Measurements from ENCODE around the gene DEDD.

DEDD gene

DNA sequence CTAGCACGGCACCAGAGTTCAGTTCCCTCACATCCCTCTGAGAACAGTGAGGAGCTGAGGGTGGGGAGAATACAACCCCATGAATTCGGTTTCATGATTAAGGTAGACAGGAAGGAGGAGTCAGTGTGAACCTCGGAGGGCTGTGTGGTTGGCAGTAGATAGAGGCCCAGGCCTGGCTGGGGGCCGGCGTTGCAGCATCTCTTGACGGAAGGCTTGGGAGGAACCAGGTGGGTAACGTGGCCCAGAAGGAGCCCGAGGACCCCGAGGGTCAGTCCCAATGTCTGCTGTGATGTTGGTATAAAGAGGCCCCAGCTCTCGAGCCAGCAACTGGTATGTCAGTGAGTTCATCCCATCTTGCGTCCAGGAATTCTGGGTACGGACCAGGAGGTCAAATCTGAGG is 39.2 kb upstream of the DEDD start:
- H3K27ac ChIP-seq, result no peak overlapping the region
- no peak for DNase-seq (ENCODE audit: low spot score)
- no peak overlapping the region for H3K4me3 ChIP-seq
- TF ChIP-seq, protein P1, sequence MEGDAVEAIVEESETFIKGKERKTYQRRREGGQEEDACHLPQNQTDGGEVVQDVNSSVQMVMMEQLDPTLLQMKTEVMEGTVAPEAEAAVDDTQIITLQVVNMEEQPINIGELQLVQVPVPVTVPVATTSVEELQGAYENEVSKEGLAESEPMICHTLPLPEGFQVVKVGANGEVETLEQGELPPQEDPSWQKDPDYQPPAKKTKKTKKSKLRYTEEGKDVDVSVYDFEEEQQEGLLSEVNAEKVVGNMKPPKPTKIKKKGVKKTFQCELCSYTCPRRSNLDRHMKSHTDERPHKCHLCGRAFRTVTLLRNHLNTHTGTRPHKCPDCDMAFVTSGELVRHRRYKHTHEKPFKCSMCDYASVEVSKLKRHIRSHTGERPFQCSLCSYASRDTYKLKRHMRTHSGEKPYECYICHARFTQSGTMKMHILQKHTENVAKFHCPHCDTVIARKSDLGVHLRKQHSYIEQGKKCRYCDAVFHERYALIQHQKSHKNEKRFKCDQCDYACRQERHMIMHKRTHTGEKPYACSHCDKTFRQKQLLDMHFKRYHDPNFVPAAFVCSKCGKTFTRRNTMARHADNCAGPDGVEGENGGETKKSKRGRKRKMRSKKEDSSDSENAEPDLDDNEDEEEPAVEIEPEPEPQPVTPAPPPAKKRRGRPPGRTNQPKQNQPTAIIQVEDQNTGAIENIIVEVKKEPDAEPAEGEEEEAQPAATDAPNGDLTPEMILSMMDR (IDR thresholded peaks at IDR 0.05), result no peak

DNA sequence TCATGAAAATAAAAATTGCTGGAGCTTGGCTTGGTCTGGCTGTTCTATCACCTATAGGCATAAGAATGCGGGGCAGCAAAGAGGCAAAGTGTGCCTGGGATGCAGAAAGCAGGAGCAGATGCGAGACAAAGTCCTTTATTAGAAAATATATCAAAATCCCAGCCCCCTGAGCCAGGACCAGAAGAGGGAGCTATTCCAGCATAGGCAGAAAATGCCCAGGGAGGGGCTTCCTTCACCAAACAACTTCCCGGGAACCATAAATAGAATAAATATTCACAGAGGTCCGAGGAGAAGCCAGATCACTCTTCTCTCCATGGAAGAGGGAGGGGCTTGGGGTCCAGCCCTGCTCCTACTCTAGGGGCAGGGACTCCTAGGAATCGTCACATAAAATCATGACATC is 38.7 kb upstream of the DEDD start:
- Histone ChIP-seq H3K4me3 (no peak overlapping the region), H3K27ac (no peak overlapping the region)
- TF ChIP-seq, protein P1 (IDR thresholded peaks at IDR 0.05), result no peak
- no peak for DNase-seq (ENCODE audit: low spot score)

DNA sequence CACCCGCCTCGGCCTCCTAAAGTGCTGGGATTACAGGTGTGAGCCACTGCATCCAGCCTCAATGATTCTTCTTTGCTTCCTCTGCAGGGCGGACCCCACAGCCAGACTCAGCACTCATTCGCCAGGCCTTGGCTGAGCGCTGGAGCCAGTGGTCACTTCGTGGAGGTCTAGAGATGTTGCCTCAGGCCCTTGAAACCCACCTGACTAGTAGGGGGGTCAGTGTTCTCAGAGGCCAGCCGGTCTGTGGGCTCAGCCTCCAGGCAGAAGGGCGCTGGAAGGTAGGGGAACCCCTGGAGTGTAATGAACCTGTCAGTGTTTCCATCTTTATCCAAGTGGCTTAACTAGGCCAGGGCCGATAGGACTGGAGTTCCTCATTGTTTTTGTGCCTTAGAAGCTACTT is 36.4 kb upstream of the DEDD start:
- H3K27ac ChIP-seq, result no peak overlapping the region
- TF ChIP-seq, protein P1 (IDR thresholded peaks at IDR 0.05), result no peak
- no peak overlapping the region for H3K4me3 ChIP-seq
- peak; percentile 54 for DNase-seq (ENCODE audit: low spot score)

DNA sequence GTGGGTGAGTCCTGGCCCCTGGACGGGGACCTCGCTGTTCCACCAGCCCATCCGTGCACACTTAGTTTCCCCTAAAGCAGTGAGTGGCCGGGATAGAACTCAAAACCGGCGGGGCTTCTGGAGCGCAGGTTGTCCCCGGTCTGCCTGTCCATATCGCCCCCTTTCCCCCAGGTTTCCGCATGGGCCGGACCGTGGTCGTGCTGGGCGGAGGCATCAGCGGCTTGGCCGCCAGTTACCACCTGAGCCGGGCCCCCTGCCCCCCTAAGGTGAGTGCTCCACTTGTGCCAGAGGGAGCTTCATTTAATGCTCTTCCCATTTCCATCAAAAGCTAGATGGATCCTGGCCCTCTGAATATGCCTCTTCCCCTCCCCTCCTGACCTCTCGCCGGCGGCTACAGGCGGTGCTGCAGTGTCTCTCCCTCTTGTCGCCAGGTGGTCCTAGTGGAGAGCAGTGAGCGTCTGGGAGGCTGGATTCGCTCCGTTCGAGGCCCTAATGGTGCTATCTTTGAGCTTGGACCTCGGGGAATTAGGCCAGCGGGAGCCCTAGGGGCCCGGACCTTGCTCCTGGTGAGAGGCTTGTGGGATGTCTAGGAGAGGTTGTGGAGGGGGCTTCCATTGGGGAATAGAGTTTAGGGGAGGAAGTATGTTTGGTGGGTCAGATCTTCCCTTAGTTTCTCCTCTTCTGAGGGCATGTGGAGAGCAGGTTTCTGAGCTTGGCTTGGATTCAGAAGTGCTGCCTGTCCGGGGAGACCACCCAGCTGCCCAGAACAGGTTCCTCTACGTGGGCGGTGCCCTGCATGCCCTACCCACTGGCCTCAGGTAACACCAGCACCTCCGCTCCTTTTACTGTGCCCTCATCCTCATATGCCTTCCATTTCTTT is 34.4 kb upstream of the DEDD start:
- Histone ChIP-seq H3K4me3 (peak overlapping the region; percentile 82), H3K27ac (peak overlapping the region; percentile 76 to 92)
- peak; percentile 73 for DNase-seq (ENCODE audit: low spot score)
- TF ChIP-seq, protein P1 (IDR thresholded peaks at IDR 0.05), result no peak

DNA sequence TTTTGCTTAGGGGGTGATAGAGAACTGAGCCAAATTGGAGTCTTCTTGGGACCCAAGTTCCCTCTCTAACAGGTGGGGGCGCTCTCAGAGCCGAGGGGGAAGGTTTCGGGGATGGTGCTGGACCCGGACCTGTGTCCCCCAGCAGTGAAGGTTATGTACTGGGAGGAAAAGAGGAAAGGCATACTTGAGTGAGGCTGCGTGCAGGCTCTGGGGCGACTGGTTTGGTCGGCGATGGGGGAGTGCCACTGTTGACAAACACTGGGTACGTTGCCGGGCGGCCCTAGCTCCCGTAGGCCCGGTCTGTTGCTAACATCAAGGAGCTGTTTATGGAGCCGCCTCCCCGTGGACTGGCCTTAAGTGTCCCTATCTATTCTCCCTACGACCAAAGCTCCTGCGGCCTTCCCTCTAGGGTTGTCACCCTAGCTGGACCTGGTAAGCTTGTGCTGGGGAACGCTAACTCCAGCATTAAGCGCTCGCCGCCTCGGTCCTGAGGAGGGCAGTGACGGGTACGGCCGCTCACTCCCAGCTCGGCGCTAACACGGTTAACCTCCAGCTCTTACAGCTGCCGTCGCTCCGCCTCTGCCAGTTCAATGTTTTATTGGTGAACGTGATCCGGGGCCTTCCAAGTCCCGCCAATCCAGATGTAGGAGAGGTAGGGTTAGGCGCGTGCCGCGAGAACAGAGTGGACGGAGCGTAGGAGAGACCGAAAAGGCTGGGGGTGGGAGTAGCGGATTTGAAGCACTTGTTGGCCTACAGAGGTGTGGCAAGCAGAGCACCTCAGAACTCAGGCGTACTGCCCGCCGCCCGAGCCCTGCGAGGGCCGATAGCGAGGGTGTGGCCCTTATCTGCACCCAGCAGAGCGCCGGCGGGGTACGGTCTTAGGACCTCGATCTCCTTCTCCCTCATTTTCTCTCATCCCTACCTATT is 33.5 kb upstream of the DEDD start, which contains the start of gene PPOX:
TSS of gene PPOX (plus strand) at position 685 of the 927 bp plus-strand sequence. CDS start 422 bp downstream, outside the sequence.
- peak within 1 kb of the TSS; percentile 82 for H3K4me3 ChIP-seq
- H3K27ac ChIP-seq, result peak within 1 kb of the TSS; percentile 76 to 92
- TF ChIP-seq, protein P1 (IDR thresholded peaks at IDR 0.05), result no peak
- DNase-seq (ENCODE audit: low spot score), result peak; percentile 99

DNA sequence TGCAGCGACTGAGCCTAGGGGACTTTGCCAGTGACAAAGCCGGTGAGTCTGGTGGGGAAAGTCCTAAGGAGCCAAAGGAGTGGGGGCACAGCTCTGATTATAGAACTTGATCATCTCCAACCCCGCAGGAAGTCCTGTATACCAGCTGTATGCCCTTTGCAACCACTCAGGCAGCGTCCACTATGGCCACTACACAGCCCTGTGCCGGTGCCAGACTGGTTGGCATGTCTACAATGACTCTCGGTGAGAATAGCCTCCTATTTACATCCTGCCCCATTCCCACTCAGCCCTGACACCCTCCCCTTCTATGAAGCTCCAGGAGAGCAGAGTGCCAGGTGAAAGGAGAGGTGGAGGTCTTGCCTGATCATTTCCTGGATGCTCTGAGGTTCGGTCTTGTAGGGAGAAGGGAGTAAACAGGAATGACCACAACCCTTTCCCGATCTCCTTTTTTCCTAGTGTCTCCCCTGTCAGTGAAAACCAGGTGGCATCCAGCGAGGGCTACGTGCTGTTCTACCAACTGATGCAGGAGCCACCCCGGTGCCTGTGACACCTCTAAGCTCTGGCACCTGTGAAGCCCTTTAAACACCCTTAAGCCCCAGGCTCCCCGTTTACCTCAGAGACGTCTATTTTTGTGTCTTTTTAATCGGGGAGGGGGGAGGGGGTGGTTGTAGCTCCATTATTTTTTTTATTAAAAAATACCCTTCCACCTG is 32.6 kb upstream of the DEDD start:
- DNase-seq (ENCODE audit: low spot score), result peak; percentile 73
- peak overlapping the region; percentile 82 for H3K4me3 ChIP-seq
- TF ChIP-seq, protein P1 (IDR thresholded peaks at IDR 0.05), result no peak
- H3K27ac ChIP-seq, result peak overlapping the region; percentile 76 to 92

Data from coronary artery (tissue), 2 donors.